ENCODE results near the gene PRKG1. TPM values are rescaled to one million over a fixed set of nuclear protein-coding genes. Genes with fewer than 3 reads are reported as not detected.

PRKG1 gene
- total and polyA plus RNA-seq, 2 donors from 2014 or later = 3.6 to 14.8 TPM

DNA sequence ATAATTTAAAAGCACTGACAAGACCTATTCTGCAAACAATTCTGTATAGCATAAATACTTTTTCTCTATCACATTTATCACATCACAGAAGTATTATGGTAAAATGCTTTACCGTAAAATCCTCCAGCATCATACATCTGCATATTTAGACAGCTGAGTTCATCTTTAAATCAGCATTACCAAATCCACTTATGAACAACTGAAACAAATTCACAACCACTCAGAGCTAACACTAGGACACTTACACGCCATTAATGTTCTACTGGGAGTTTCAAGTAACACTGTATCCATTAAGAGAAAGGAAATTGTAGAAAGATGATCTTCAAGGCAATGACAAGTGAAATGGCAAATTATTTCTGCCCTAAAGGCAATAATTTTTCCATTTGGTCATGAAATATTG, 1134.1 kb downstream of the PRKG1 start:
- Histone ChIP-seq H3K27me3 (ENCODE audit: control insufficient read depth, insufficient read depth, low read length) (no peaks in the 10 kb centered on the region), H3K4me1 (ENCODE audit: control insufficient read depth in 2 of 3, insufficient read depth in 2 of 3, low read depth in 1 of 3, low read length in 3 of 3) (peaks cover 0 to 2% (median 0%) of the 10 kb centered on the region in 3 donors), H3K36me3 (ENCODE audit: control insufficient read depth in 2 of 3, insufficient read depth in 3 of 3, low read length in 3 of 3) (no peaks in the 10 kb centered on the region), H3K9ac (ENCODE audit: low read length in 3 of 3) (no peak overlapping the region), H3K4me3 (ENCODE audit: low read length in 3 of 3) (no peak overlapping the region), H3K9me3 (ENCODE audit: control insufficient read depth in 2 of 3, insufficient read depth in 1 of 3, low read length in 3 of 3) (no peaks in the 10 kb centered on the region), H3K27ac (ENCODE audit: low read depth in 2 of 2, low read length in 2 of 2) (no peak overlapping the region)
- FAIRE-seq = no peak
- TF ChIP-seq, protein P1, sequence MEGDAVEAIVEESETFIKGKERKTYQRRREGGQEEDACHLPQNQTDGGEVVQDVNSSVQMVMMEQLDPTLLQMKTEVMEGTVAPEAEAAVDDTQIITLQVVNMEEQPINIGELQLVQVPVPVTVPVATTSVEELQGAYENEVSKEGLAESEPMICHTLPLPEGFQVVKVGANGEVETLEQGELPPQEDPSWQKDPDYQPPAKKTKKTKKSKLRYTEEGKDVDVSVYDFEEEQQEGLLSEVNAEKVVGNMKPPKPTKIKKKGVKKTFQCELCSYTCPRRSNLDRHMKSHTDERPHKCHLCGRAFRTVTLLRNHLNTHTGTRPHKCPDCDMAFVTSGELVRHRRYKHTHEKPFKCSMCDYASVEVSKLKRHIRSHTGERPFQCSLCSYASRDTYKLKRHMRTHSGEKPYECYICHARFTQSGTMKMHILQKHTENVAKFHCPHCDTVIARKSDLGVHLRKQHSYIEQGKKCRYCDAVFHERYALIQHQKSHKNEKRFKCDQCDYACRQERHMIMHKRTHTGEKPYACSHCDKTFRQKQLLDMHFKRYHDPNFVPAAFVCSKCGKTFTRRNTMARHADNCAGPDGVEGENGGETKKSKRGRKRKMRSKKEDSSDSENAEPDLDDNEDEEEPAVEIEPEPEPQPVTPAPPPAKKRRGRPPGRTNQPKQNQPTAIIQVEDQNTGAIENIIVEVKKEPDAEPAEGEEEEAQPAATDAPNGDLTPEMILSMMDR (IDR thresholded peaks at IDR 0.05; ENCODE audit: borderline replicate concordance, extremely low read depth, insufficient read depth) = no peak
- no peak for DNase-seq
- intact Hi-C loops (cut with DNase I) = no loop called here

DNA sequence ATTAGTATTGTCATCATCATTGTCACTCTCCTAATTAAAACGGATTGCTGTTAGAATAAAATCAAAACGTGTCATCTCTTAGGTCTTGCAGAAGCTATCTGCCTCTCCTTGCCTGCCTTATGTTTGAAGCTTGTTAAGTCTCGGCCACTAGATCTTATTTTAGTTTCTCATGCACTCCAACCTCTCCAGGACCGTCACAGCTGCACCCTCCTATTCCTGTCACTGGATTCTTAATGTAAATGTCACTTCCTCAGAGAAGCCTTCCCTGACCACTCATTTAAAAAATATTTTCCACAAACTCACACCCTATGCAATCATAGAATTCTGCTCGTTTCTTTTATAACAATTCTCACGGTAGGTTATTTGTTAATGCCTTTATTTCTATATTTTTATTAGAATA, 1135.9 kb downstream of the PRKG1 start:
- H3K9me3 ChIP-seq (ENCODE audit: control insufficient read depth in 2 of 3, insufficient read depth in 1 of 3, low read length in 3 of 3) = no peaks in the 10 kb centered on the region
- H3K27me3 ChIP-seq (ENCODE audit: control insufficient read depth, insufficient read depth, low read length) = no peaks in the 10 kb centered on the region
- H3K4me1 ChIP-seq (ENCODE audit: control insufficient read depth in 2 of 3, insufficient read depth in 2 of 3, low read depth in 1 of 3, low read length in 3 of 3) = peaks cover 0 to 4% (median 0%) of the 10 kb centered on the region in 3 donors
- no peak overlapping the region for H3K4me3 ChIP-seq (ENCODE audit: low read length in 3 of 3)
- TF ChIP-seq, protein P1 (IDR thresholded peaks at IDR 0.05; ENCODE audit: borderline replicate concordance, extremely low read depth, insufficient read depth) = no peak
- H3K27ac ChIP-seq (ENCODE audit: low read depth in 2 of 2, low read length in 2 of 2) = no peak overlapping the region
- DNase-seq (no peak), FAIRE-seq (no peak)
- intact Hi-C loops (cut with DNase I) = no loop called here
- H3K9ac ChIP-seq (ENCODE audit: low read length in 3 of 3) = no peak overlapping the region
- no peaks in the 10 kb centered on the region for H3K36me3 ChIP-seq (ENCODE audit: control insufficient read depth in 2 of 3, insufficient read depth in 3 of 3, low read length in 3 of 3)

DNA sequence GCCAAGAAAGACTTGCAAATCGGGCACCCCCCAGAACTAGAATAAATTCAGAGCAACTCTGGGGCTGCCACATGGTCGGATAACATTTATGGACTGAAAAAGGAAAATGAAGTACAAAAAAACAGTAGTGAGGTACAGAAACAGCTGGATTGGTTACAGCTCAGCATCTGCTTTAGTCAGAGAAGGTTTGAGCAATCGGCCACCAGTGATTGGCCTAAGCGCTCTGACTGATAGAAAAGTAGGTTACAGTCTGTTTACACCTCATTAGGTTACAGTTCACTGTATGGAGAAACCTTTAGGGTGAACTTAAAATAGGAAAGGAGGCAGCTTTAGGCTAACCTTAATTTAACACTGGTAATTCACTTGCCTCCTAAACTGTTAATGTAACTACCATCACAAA, 1137.8 kb downstream of the PRKG1 start:
- DNase-seq (peak in 1 of 5 donors; percentile 12), FAIRE-seq (no peak)
- Histone ChIP-seq H3K4me3 (ENCODE audit: low read length in 3 of 3) (no peak overlapping the region), H3K36me3 (ENCODE audit: control insufficient read depth in 2 of 3, insufficient read depth in 3 of 3, low read length in 3 of 3) (no peaks in the 10 kb centered on the region), H3K9ac (ENCODE audit: low read length in 3 of 3) (no peak overlapping the region), H3K27ac (ENCODE audit: low read depth in 2 of 2, low read length in 2 of 2) (no peak overlapping the region), H3K4me1 (ENCODE audit: control insufficient read depth in 2 of 3, insufficient read depth in 2 of 3, low read depth in 1 of 3, low read length in 3 of 3) (peaks cover 0 to 4% (median 3%) of the 10 kb centered on the region in 3 donors), H3K9me3 (ENCODE audit: control insufficient read depth in 2 of 3, insufficient read depth in 1 of 3, low read length in 3 of 3) (no peaks in the 10 kb centered on the region), H3K27me3 (ENCODE audit: control insufficient read depth, insufficient read depth, low read length) (no peaks in the 10 kb centered on the region)
- TF ChIP-seq, protein P1 (IDR thresholded peaks at IDR 0.05; ENCODE audit: borderline replicate concordance, extremely low read depth, insufficient read depth) = no peak
- intact Hi-C loops (cut with DNase I) = no loop called here

DNA sequence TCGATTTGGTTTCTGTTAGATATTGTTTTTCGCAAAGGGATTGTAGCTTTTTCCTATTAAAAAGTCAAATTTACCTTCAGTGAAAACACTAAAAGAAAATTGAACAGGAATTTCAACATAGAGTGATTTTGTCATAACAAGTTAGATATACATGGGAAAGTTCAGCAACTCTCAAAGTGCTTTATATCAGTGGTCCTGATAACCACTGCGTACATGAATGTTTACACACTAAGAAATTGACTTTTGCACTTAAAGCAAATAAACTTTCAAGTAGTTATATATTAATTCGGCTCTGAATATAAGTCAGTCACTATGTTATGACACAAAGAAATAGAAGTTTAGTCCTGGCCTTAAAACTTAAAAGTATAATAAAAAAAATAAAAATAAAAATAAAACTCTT, 1138.5 kb downstream of the PRKG1 start:
- Histone ChIP-seq H3K36me3 (ENCODE audit: control insufficient read depth in 2 of 3, insufficient read depth in 3 of 3, low read length in 3 of 3) (no peaks in the 10 kb centered on the region), H3K9ac (ENCODE audit: low read length in 3 of 3) (no peak overlapping the region), H3K27ac (ENCODE audit: low read depth in 2 of 2, low read length in 2 of 2) (no peak overlapping the region), H3K9me3 (ENCODE audit: control insufficient read depth in 2 of 3, insufficient read depth in 1 of 3, low read length in 3 of 3) (no peaks in the 10 kb centered on the region), H3K4me3 (ENCODE audit: low read length in 3 of 3) (no peak overlapping the region), H3K27me3 (ENCODE audit: control insufficient read depth, insufficient read depth, low read length) (no peaks in the 10 kb centered on the region), H3K4me1 (ENCODE audit: control insufficient read depth in 2 of 3, insufficient read depth in 2 of 3, low read depth in 1 of 3, low read length in 3 of 3) (peaks cover 0 to 4% (median 3%) of the 10 kb centered on the region in 3 donors)
- no peak for DNase-seq
- TF ChIP-seq, protein P1 (IDR thresholded peaks at IDR 0.05; ENCODE audit: borderline replicate concordance, extremely low read depth, insufficient read depth) = no peak
- FAIRE-seq = no peak
- intact Hi-C loops (cut with DNase I) = no loop called here
